Choroid plexus epithelial cell (primary cell): Measurements from ENCODE around the gene FAM114A1.

Source experiments
- DNase-seq: peaks from one replicate; pipeline ENCODE4 v3.0.0-alpha.2; 2010; ENCODE audit warnings: low read depth
- H3K4me3 ChIP-seq: 2 replicates; pipeline ENCODE4 v1.5.1; 2011; ENCODE audit warnings: low read depth, mild to moderate bottlenecking, control low read depth, low read length, moderate library complexity
- CTCF ChIP-seq: conservative IDR thresholded peaks from 2 replicates; pipeline ENCODE4 v1.5.1; 2011; ENCODE audit warnings: low read depth, mild to moderate bottlenecking, control low read depth, inconsistent platforms, low read length, moderate library complexity

Gene FAM114A1

GRCh38 chr4:38823766-38824165 lies 43.8 kb upstream of the FAM114A1 start:
- TF ChIP-seq CTCF, result no peak
- no peak for DNase-seq
- no peak overlapping the region for H3K4me3 ChIP-seq

- no peak for DNase-seq
- H3K4me3 ChIP-seq, result no peak overlapping the region
- TF ChIP-seq CTCF, result no peak
Measured at GRCh38 chr4:38829237-38829636, 38.4 kb upstream of the FAM114A1 start.

GRCh38 chr4:38831653-38832052 lies 36.0 kb upstream of the FAM114A1 start:
- no peak for TF ChIP-seq CTCF
- peak; percentile 26 for DNase-seq
- no peak overlapping the region for H3K4me3 ChIP-seq

- TF ChIP-seq CTCF, result no peak
- no peak for DNase-seq
- no peak overlapping the region for H3K4me3 ChIP-seq
Measured at GRCh38 chr4:38832206-38832605, 35.4 kb upstream of the FAM114A1 start.

- peak; percentile 25 for TF ChIP-seq CTCF
- DNase-seq, result no peak
- no peak overlapping the region for H3K4me3 ChIP-seq
Measured at GRCh38 chr4:38832624-38833528, 34.7 kb upstream of the FAM114A1 start.

- DNase-seq, result no peak
- H3K4me3 ChIP-seq, result no peak overlapping the region
- no peak for TF ChIP-seq CTCF
Measured at GRCh38 chr4:38834570-38834969, 33.0 kb upstream of the FAM114A1 start.

- no peak for TF ChIP-seq CTCF
- no peak overlapping the region for H3K4me3 ChIP-seq
- DNase-seq, result no peak
Measured at GRCh38 chr4:38837334-38837733, 30.3 kb upstream of the FAM114A1 start.
